Right lobe of liver (tissue), 6 donors: ENCODE data around the gene RANBP1. TPM values are rescaled to one million over a fixed set of nuclear protein-coding genes. Genes with fewer than 3 reads are reported as not detected.

Experiments used
- ATAC-seq, 4 donors: fragments of 200-7000 bp; cut with Tn5 transposase; one replicate each; pipeline ENCODE4 v1.9.1; 2020; ENCODE audit warnings: mild to moderate bottlenecking in 4 of 4, moderate library complexity in 4 of 4
- DNase-seq, 3 donors: peaks; one replicate each; pipeline ENCODE4 v3.0.0-alpha.2; 2020
- H3K27ac ChIP-seq, 3 donors: fragments of 200-600 bp; one replicate each; pipeline ENCODE4 v1.8.0; 2022
- H3K27me3 ChIP-seq, 2 donors: fragments of 200-600 bp; one replicate each; pipeline ENCODE4 v1.8.0; 2022
- H3K36me3 ChIP-seq, 4 donors: fragments of 200-600 bp; sonication (generic) in 1 of 4; one replicate each; pipeline versions ENCODE4 v1.5.1 to v1.8.0; 2017 to 2022; ENCODE audit warnings: control low read depth in 1 of 4
- H3K4me1 ChIP-seq, 4 donors: fragments of 200-600 bp; sonication (generic) in 1 of 4; one replicate each; pipeline versions ENCODE4 v1.5.1 to v1.8.0; 2017 to 2022; ENCODE audit warnings: control low read depth in 1 of 4
- H3K4me3 ChIP-seq, 3 donors: fragments of 200-600 bp; one replicate each; pipeline ENCODE4 v1.8.0; 2022
- H3K9me3 ChIP-seq, 4 donors: fragments of 200-600 bp; sonication (generic) in 1 of 4; one replicate each; pipeline versions ENCODE4 v1.5.1 to v1.8.0; 2017 to 2022; ENCODE audit warnings: control low read depth in 1 of 4
- POLR2A ChIP-seq: fragments of 450-650 bp; IDR thresholded peaks from one replicate; pipeline ENCODE4 v1.6.1; 2017; ENCODE audit warnings: antibody characterized with exemption, mild to moderate bottlenecking
- WGBS: methylation state at CpG from one replicate; pipeline ENCODE4 v1.1.6; 2018; ENCODE audit warnings: low coverage, low lambda C conversion rate; ENCODE audit not compliant: insufficient coverage; ENCODE audit errors: missing lambda C conversion rate; 5-methylcytosine and 5-hydroxymethylcytosine counted together
- intact Hi-C, 2 donors: fragments of 100-400 bp; cut with DNase I; formaldehyde crosslinking; loops; one replicate each; pipeline versions ENCODE4 v1.11.2 to v1.14.1; 2022
- total RNA-seq, 6 experiments: library from RNA; depleted of rRNA in 2 of 6; stranded (reverse); fragments of >200 nt in 2 of 6; fragmentation: NEBNext Ultra II Directional in 3 of 6; extraction: Animal tissue kit (Norgen Biotek cat#: 25700) in 3 of 6; gene quantifications; one replicate each; pipeline versions ENCODE4 v1.1.0 to v1.2.4, GENCODE V29; 2016 to 2023
- TF ChIP-seq, protein P1 (sequence below), 4 donors: fragments of 200-600 bp in 3 of 4; fragments of 450-650 bp in 1 of 4; IDR thresholded peaks; one replicate each; pipeline versions ENCODE4 v1.5.1 to v1.8.0; 2016 to 2022; ENCODE audit warnings: antibody characterized with exemption in 4 of 4, mild to moderate bottlenecking in 2 of 4
- donor health status: DM: no; HTN: yes; CAD: no.
- donor health status: DM: no; HTN: no; CAD: no.
- donor health status: DM: no; HTN: no; CAD: no.
- donor health status: DM: no; HTN: yes; CAD: no.
- donor health status: DM: no; HTN: yes; CAD: no.

RANBP1 gene
- total RNA-seq, 6 experiments from 2014 or later = 39.5 to 224 (median 52.2) TPM

GRCh38 chr22:20150381-20151275 lies 34.7 kb downstream of the RANBP1 start, which contains the start of gene CCDC188:
TSS of gene CCDC188 (minus strand) at chr22:20151055. CDS start at chr22:20150986, 69 bp downstream.
- 84% methylated on average over 3 of the region's 14 CpGs for WGBS
- Histone ChIP-seq H3K4me1 (no peaks in the 10 kb centered on the region), H3K27me3 (no peaks in the 10 kb centered on the region), H3K4me3 (no peak within 1 kb of the TSS), H3K9me3 (no peaks in the 10 kb centered on the region), H3K27ac (no peak within 1 kb of the TSS), H3K36me3 (no peaks in the 10 kb centered on the region)
- DNase-seq = no peak
- intact Hi-C loops = no loop called here
- ATAC-seq = no peak
- TF ChIP-seq, protein P1, sequence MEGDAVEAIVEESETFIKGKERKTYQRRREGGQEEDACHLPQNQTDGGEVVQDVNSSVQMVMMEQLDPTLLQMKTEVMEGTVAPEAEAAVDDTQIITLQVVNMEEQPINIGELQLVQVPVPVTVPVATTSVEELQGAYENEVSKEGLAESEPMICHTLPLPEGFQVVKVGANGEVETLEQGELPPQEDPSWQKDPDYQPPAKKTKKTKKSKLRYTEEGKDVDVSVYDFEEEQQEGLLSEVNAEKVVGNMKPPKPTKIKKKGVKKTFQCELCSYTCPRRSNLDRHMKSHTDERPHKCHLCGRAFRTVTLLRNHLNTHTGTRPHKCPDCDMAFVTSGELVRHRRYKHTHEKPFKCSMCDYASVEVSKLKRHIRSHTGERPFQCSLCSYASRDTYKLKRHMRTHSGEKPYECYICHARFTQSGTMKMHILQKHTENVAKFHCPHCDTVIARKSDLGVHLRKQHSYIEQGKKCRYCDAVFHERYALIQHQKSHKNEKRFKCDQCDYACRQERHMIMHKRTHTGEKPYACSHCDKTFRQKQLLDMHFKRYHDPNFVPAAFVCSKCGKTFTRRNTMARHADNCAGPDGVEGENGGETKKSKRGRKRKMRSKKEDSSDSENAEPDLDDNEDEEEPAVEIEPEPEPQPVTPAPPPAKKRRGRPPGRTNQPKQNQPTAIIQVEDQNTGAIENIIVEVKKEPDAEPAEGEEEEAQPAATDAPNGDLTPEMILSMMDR (IDR thresholded peaks at IDR 0.05) = no peak
- TF ChIP-seq POLR2A = no peak

GRCh38 chr22:20151276-20151588 lies 35.3 kb downstream of the RANBP1 start:
- intact Hi-C loops = no loop called here
- no peak for ATAC-seq
- no peaks in the 10 kb centered on the region for H3K9me3 ChIP-seq
- H3K27ac ChIP-seq = no peak overlapping the region
- DNase-seq = no peak
- 84% methylated on average over 4 of the region's 4 CpGs for WGBS
- no peak overlapping the region for H3K4me3 ChIP-seq
- no peaks in the 10 kb centered on the region for H3K4me1 ChIP-seq
- H3K27me3 ChIP-seq = no peaks in the 10 kb centered on the region
- H3K36me3 ChIP-seq = no peaks in the 10 kb centered on the region
- no peak for TF ChIP-seq POLR2A
- TF ChIP-seq, protein P1 (IDR thresholded peaks at IDR 0.05) = no peak

DNA sequence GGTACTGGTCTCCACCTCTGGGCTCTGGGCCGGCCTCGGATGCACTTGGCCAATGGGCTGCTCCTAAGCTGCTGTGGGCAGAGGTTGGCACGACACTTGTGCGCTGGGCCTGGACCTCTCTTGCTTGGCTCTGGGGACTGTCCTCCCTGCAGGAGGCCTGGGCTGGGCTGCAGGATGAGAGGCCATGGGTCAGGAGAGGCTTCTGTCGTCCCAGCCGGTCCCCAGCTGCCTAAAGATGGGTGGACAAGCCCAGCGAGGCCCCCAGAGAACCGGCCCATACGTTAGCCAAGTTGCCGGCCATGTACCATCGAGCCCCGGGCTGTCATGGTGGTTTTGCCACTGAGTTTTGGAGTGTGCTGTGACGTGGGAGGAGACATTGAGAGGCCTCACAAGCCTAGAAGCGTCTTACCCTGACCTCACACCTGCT lies 36.6 kb downstream of the RANBP1 start:
- Histone ChIP-seq H3K36me3 (no peaks in the 10 kb centered on the region), H3K27me3 (no peaks in the 10 kb centered on the region), H3K4me1 (no peaks in the 10 kb centered on the region), H3K4me3 (no peak overlapping the region), H3K27ac (no peak overlapping the region), H3K9me3 (no peaks in the 10 kb centered on the region)
- no peak for DNase-seq
- TF ChIP-seq, protein P1 (IDR thresholded peaks at IDR 0.05) = no peak
- no peak for TF ChIP-seq POLR2A
- intact Hi-C loops = no loop called here
- WGBS = 40% methylated on average over 3 of the region's 14 CpGs
- no peak for ATAC-seq

GRCh38 chr22:20153945-20154344 lies 38.0 kb downstream of the RANBP1 start:
- H3K27me3 ChIP-seq = no peaks in the 10 kb centered on the region
- WGBS = 22% methylated on average over 3 of the region's 16 CpGs
- TF ChIP-seq, protein P1 (IDR thresholded peaks at IDR 0.05) = no peak

More at GRCh38 chr22:20153945-20154344, 38.0 kb downstream of the RANBP1 start:
- ATAC-seq (no peak), DNase-seq (no peak)
- Histone ChIP-seq H3K9me3 (no peaks in the 10 kb centered on the region), H3K4me3 (no peak overlapping the region), H3K27ac (no peak overlapping the region), H3K36me3 (no peaks in the 10 kb centered on the region), H3K4me1 (no peaks in the 10 kb centered on the region)
- intact Hi-C loops = no loop called here
